ENCODE data around the gene HSP90AB1.

DNA sequence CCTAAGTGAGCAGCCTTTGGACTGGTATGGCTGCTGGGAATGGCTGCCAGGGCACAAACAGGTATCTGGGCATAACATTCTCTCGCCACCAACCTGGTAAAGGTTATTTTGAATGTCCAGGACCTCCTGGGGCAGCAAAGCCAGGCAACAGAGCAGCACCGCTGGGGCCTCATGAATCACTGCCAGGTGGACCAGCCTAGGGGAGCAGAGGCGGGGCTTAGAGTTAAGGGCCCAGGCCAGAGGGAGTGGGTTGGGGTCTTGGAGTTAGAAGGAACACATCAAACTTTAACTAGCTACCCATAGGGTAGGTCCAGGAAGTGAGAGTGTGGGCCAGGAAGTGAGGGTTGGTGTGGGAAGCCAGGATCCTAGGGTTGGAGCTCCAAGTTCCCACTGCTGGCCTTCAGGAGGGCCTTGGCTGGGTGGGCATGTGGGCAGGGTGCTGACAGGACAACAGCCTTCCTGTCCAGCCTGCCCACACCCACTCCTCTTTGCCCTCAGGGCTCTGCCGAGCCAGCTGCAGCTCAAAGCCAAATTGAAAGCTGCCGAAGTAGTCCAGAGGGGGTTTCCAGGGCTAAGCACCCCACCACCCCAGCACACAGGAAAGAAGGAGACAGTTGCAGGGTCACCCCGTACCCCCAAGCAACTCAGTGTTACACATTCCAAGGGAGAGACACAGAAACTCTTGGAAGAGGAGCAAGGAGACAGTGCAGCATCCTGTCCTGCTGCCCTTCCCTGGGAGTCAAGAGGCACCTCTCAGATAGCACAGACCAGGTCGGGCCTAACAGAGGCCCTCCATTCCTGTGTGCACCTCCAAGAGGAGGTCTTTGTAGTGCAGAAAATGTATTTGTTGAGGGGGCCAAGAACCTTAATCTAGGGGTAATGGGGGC is 15.8 kb downstream of the HSP90AB1 start:
- TF ChIP-seq ZBTB49 (tag by site-specific recombination; IDR thresholded peaks at IDR 0.05; ENCODE audit: low read depth): no peak
- TF ChIP-seq, protein P1, sequence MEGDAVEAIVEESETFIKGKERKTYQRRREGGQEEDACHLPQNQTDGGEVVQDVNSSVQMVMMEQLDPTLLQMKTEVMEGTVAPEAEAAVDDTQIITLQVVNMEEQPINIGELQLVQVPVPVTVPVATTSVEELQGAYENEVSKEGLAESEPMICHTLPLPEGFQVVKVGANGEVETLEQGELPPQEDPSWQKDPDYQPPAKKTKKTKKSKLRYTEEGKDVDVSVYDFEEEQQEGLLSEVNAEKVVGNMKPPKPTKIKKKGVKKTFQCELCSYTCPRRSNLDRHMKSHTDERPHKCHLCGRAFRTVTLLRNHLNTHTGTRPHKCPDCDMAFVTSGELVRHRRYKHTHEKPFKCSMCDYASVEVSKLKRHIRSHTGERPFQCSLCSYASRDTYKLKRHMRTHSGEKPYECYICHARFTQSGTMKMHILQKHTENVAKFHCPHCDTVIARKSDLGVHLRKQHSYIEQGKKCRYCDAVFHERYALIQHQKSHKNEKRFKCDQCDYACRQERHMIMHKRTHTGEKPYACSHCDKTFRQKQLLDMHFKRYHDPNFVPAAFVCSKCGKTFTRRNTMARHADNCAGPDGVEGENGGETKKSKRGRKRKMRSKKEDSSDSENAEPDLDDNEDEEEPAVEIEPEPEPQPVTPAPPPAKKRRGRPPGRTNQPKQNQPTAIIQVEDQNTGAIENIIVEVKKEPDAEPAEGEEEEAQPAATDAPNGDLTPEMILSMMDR (tag by site-specific recombination; IDR thresholded peaks at IDR 0.05): no peak
- TF ChIP-seq SP2 (tag by site-specific recombination; IDR thresholded peaks at IDR 0.05): no peak
- no peak for TF ChIP-seq ZIC2 (tag by site-specific recombination; IDR thresholded peaks at IDR 0.05)
- TF ChIP-seq ZNF239 (tag by site-specific recombination; IDR thresholded peaks at IDR 0.05): no peak
- no peak for TF ChIP-seq ZFP37 (tag by site-specific recombination; IDR thresholded peaks at IDR 0.05)
- no peak for TF ChIP-seq ZNF121 (tag by site-specific recombination; IDR thresholded peaks at IDR 0.05)
- no peak for TF ChIP-seq ZNF843 (tag by site-specific recombination; IDR thresholded peaks at IDR 0.05)
- TF ChIP-seq TRIM28 (IDR thresholded peaks at IDR 0.05; ENCODE audit: borderline replicate concordance, low read length): no peak
- TF ChIP-seq, protein P2, sequence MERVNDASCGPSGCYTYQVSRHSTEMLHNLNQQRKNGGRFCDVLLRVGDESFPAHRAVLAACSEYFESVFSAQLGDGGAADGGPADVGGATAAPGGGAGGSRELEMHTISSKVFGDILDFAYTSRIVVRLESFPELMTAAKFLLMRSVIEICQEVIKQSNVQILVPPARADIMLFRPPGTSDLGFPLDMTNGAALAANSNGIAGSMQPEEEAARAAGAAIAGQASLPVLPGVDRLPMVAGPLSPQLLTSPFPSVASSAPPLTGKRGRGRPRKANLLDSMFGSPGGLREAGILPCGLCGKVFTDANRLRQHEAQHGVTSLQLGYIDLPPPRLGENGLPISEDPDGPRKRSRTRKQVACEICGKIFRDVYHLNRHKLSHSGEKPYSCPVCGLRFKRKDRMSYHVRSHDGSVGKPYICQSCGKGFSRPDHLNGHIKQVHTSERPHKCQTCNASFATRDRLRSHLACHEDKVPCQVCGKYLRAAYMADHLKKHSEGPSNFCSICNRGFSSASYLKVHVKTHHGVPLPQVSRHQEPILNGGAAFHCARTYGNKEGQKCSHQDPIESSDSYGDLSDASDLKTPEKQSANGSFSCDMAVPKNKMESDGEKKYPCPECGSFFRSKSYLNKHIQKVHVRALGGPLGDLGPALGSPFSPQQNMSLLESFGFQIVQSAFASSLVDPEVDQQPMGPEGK (tag by site-specific recombination; IDR thresholded peaks at IDR 0.05): no peak
- no peak for TF ChIP-seq ZNF571 (tag by site-specific recombination; IDR thresholded peaks at IDR 0.05)
- TF ChIP-seq, protein P3, sequence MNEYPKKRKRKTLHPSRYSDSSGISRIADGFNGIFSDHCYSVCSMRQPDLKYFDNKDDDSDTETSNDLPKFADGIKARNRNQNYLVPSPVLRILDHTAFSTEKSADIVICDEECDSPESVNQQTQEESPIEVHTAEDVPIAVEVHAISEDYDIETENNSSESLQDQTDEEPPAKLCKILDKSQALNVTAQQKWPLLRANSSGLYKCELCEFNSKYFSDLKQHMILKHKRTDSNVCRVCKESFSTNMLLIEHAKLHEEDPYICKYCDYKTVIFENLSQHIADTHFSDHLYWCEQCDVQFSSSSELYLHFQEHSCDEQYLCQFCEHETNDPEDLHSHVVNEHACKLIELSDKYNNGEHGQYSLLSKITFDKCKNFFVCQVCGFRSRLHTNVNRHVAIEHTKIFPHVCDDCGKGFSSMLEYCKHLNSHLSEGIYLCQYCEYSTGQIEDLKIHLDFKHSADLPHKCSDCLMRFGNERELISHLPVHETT (tag by site-specific recombination; IDR thresholded peaks at IDR 0.05): no peak
- no peak for TF ChIP-seq ZNF274 (IDR thresholded peaks at IDR 0.05; ENCODE audit: low read length)
- no peak for TF ChIP-seq ZNF274 (tag by site-specific recombination; IDR thresholded peaks at IDR 0.05; ENCODE audit: borderline replicate concordance)
